ENCODE measurements around the gene PDE8A.

- TF ChIP-seq, protein P1, sequence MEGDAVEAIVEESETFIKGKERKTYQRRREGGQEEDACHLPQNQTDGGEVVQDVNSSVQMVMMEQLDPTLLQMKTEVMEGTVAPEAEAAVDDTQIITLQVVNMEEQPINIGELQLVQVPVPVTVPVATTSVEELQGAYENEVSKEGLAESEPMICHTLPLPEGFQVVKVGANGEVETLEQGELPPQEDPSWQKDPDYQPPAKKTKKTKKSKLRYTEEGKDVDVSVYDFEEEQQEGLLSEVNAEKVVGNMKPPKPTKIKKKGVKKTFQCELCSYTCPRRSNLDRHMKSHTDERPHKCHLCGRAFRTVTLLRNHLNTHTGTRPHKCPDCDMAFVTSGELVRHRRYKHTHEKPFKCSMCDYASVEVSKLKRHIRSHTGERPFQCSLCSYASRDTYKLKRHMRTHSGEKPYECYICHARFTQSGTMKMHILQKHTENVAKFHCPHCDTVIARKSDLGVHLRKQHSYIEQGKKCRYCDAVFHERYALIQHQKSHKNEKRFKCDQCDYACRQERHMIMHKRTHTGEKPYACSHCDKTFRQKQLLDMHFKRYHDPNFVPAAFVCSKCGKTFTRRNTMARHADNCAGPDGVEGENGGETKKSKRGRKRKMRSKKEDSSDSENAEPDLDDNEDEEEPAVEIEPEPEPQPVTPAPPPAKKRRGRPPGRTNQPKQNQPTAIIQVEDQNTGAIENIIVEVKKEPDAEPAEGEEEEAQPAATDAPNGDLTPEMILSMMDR (IDR thresholded peaks at IDR 0.05; ENCODE audit: extremely low read depth in 1 of 2, insufficient read depth in 1 of 2, low read depth in 1 of 2, low read length in 2 of 2): no peak
- no peak for TF ChIP-seq POLR2AphosphoS5 (IDR thresholded peaks at IDR 0.05; ENCODE audit: insufficient read depth, low read depth, low read length)
- no peak for TF ChIP-seq JUN (IDR thresholded peaks at IDR 0.05; ENCODE audit: borderline replicate concordance, insufficient read depth, insufficient read length, low read depth)
- TF ChIP-seq MYC (IDR thresholded peaks at IDR 0.05; ENCODE audit: low read depth, low read length): no peak
- TF ChIP-seq GATA2 (IDR thresholded peaks at IDR 0.05; ENCODE audit: insufficient read depth, insufficient read length, low read depth, low read length): no peak
- no peak for TF ChIP-seq POLR2A (IDR thresholded peaks at IDR 0.05; ENCODE audit: low read depth, low read length)
- TF ChIP-seq EZH2 (IDR thresholded peaks at IDR 0.05; ENCODE audit: borderline replicate concordance, low read depth, low read length, severe bottlenecking): no peak
- TF ChIP-seq MAX (IDR thresholded peaks at IDR 0.05; ENCODE audit: insufficient read depth, insufficient read length): no peak
- TF ChIP-seq FOS (IDR thresholded peaks at IDR 0.05; ENCODE audit: borderline replicate concordance, insufficient read depth, low read length): no peak
These were observed 135.4 kb downstream of the PDE8A start for GRCh38 chr15:85116925-85117646.
